ENCODE results near the gene DNAJC5. TPM values are rescaled to one million over a fixed set of nuclear protein-coding genes. Genes with fewer than 3 reads are reported as not detected.

Gene DNAJC5
- total and polyA plus RNA-seq, 9 of the 15 experiments (the other 6 are each of a cell fraction or from before 2014, with no cell fraction given): 0.95 to 42.8 (median 23.4) TPM

- no peak for TF ChIP-seq MGA (IDR thresholded peaks at IDR 0.05)
- TF ChIP-seq C11orf30 (IDR thresholded peaks at IDR 0.05; ENCODE audit: low read depth): no peak
- no peak for TF ChIP-seq ZNF217 (CRISPR knock-in tag; IDR thresholded peaks at IDR 0.05)
- TF ChIP-seq MAFF (IDR thresholded peaks at IDR 0.05; ENCODE audit: low read length): no peak
- no peak for TF ChIP-seq NFIX (CRISPR knock-in tag; IDR thresholded peaks at IDR 0.05; ENCODE audit: low read depth)
- no peak for TF ChIP-seq CREM (IDR thresholded peaks at IDR 0.05; ENCODE audit: low read depth)
- no peak for TF ChIP-seq ARID2 (IDR thresholded peaks at IDR 0.05)
- no peak for TF ChIP-seq ETV6 (IDR thresholded peaks at IDR 0.05; ENCODE audit: borderline replicate concordance in 1 of 2, low read depth in 2 of 2, low read length in 1 of 2)
- TF ChIP-seq ETV6 (CRISPR knock-in tag; IDR thresholded peaks at IDR 0.05; ENCODE audit: borderline replicate concordance): no peak
- no peak for TF ChIP-seq PRPF4 (IDR thresholded peaks at IDR 0.05; ENCODE audit: insufficient read depth, low read depth, low read length, poor library complexity, severe bottlenecking)
- no peak for TF ChIP-seq BRCA1 (IDR thresholded peaks at IDR 0.05)
- TF ChIP-seq BRCA1 (CRISPR knock-in tag; IDR thresholded peaks at IDR 0.05): no peak
Measured at GRCh38 chr20:63968928-63969760, 74.2 kb downstream of the DNAJC5 start (continued).
